Caco-2 (cell line): Measurements from ENCODE around the gene GRIN1. TPM values are rescaled to one million over a fixed set of nuclear protein-coding genes. Genes with fewer than 3 reads are reported as not detected.

Experiments
- BruUV-seq: library from RNA; stranded (reverse); fragments of 400-500 nt; replicated peaks from 2 replicates; lab custom pipeline; 2021; lab: Mats Ljungman, UMichigan
- CTCF ChIA-PET: fragments of 300-600 bp; sonication (Branson Sonifier 250); formaldehyde crosslinking; loops from one replicate; lab custom pipeline; 2022; ENCODE audit warnings: antibody characterized with exemption; lab: Charles Lee
- POLR2A ChIA-PET: fragments of 300-600 bp; sonication (Branson Sonifier 250); formaldehyde crosslinking; loops from one replicate; lab custom pipeline; 2022; ENCODE audit warnings: antibody characterized with exemption; lab: Charles Lee
- DNase-seq, 2 experiments: peaks; one replicate each; pipeline versions ENCODE4 v3.0.0 to v3.0.0-alpha.2; 2020 to 2022
- H3K27me3 ChIP-seq: replicated peaks from 2 replicates; pipeline ENCODE4 v1.6.0; 2011; ENCODE audit warnings: low read length; ENCODE audit not compliant: control insufficient read depth, insufficient read depth
- H3K36me3 ChIP-seq: 2 replicates; pipeline ENCODE4 v1.5.1; 2011; ENCODE audit warnings: low read length; ENCODE audit not compliant: control insufficient read depth, insufficient read depth
- H3K4me1 ChIP-seq: fragments of 250-450 bp; sonication (Bioruptor Pico); 2 replicates; pipeline ENCODE4 v1.5.1; 2020; ENCODE audit warnings: mild to moderate bottlenecking
- H3K4me3 ChIP-seq: 2 replicates; pipeline ENCODE4 v1.5.1; 2011; ENCODE audit warnings: low read depth, mild to moderate bottlenecking, control low read depth, low read length
- H3K9me3 ChIP-seq: fragments of 250-450 bp; sonication (Bioruptor Pico); 2 replicates; pipeline ENCODE4 v1.5.1; 2020; ENCODE audit warnings: mild to moderate bottlenecking, moderate library complexity
- H3K27ac Mint-ChIP-seq: one replicate; pipeline ENCODE4 v1.8.0; 2022; ENCODE audit warnings: mixed read lengths; ENCODE audit not compliant: unreplicated experiment
- H3K27me3 Mint-ChIP-seq: one replicate; pipeline ENCODE4 v1.8.0; 2022; ENCODE audit warnings: mixed read lengths; ENCODE audit not compliant: insufficient read depth, unreplicated experiment
- H3K36me3 Mint-ChIP-seq: one replicate; pipeline ENCODE4 v1.8.0; 2022; ENCODE audit warnings: mild to moderate bottlenecking, mixed read lengths; ENCODE audit not compliant: insufficient read depth, unreplicated experiment
- H3K4me1 Mint-ChIP-seq: one replicate; pipeline ENCODE4 v1.8.0; 2022; ENCODE audit warnings: low read depth, mixed read lengths; ENCODE audit not compliant: unreplicated experiment
- H3K4me3 Mint-ChIP-seq: one replicate; pipeline ENCODE4 v1.8.0; 2022; ENCODE audit warnings: mild to moderate bottlenecking, moderate library complexity, mixed read lengths; ENCODE audit not compliant: unreplicated experiment
- H3K9me3 Mint-ChIP-seq: one replicate; pipeline ENCODE4 v1.8.0; 2022; ENCODE audit warnings: mixed read lengths; ENCODE audit not compliant: unreplicated experiment
- intact Hi-C: fragments of 100-400 bp; cut with micrococcal nuclease; formaldehyde crosslinking; loops from one replicate; pipeline ENCODE4 v1.10.0; 2022; ENCODE audit not compliant: unreplicated experiment
- total RNA-seq: library from RNA; stranded (reverse); gene quantifications from 2 replicates; pipeline ENCODE4 v1.2.3, GENCODE V29; 2022
- TF ChIP-seq, protein P1 (sequence below), 2 experiments: fragments of 200-600 bp in 1 of 2; IDR thresholded peaks; 1 replicate in 1 of 2; 2 replicates in 1 of 2; pipeline versions ENCODE4 v1.5.1 to v1.8.0; 2011 to 2022; ENCODE audit warnings: antibody characterized with exemption in 1 of 2, control low read depth in 1 of 2, inconsistent platforms in 1 of 2, low read depth in 1 of 2, low read length in 1 of 2, mild to moderate bottlenecking in 1 of 2, moderate library complexity in 1 of 2; ENCODE audit not compliant: insufficient read depth in 1 of 2, severe bottlenecking in 1 of 2, unreplicated experiment in 1 of 2

GRIN1 gene
- total RNA-seq, 1 experiment from 2014 or later, result 3.7 TPM

DNA sequence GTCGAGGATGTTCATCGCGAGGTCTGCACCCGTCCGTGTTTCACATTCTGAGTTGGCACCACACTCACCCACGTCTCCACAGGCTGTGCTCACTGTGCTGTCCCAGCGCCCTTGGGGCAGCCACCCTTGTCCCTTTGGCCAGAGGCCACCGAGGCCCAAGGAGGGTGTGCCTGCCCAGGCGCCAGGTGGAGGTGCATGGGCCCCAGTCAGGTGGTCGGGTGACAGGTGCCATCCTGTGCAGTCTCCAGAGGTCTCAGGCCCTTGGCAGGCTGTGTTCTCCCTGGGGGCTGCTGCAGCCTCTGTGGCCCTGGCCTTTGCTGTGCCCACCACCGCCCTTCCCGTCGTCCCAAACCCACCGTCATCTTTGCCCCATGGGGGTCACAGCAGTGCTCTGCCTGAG, 39.7 kb upstream of the GRIN1 start:
- ChIA-PET CTCF (no interaction called here), POLR2A (no interaction called here)
- H3K36me3 Mint-ChIP-seq, result peaks cover 15% of the 10 kb centered on the region
- Histone ChIP-seq H3K4me3 (no peak overlapping the region), H3K9me3 (no peaks in the 10 kb centered on the region), H3K36me3 (peaks cover 24% of the 10 kb centered on the region), H3K4me1 (no peaks in the 10 kb centered on the region), H3K27me3 (no peaks in the 10 kb centered on the region)
- TF ChIP-seq, protein P1, sequence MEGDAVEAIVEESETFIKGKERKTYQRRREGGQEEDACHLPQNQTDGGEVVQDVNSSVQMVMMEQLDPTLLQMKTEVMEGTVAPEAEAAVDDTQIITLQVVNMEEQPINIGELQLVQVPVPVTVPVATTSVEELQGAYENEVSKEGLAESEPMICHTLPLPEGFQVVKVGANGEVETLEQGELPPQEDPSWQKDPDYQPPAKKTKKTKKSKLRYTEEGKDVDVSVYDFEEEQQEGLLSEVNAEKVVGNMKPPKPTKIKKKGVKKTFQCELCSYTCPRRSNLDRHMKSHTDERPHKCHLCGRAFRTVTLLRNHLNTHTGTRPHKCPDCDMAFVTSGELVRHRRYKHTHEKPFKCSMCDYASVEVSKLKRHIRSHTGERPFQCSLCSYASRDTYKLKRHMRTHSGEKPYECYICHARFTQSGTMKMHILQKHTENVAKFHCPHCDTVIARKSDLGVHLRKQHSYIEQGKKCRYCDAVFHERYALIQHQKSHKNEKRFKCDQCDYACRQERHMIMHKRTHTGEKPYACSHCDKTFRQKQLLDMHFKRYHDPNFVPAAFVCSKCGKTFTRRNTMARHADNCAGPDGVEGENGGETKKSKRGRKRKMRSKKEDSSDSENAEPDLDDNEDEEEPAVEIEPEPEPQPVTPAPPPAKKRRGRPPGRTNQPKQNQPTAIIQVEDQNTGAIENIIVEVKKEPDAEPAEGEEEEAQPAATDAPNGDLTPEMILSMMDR (IDR thresholded peaks at IDR 0.05; ENCODE audit: insufficient read depth in 1 of 2, low read depth in 1 of 2, low read length in 1 of 2, severe bottlenecking in 1 of 2, unreplicated experiment in 1 of 2), result no peak
- no peaks in the 10 kb centered on the region for H3K9me3 Mint-ChIP-seq
- intact Hi-C loops, result no loop called here
- BruUV-seq, result no TSS peak
- no peaks in the 10 kb centered on the region for H3K4me1 Mint-ChIP-seq
- H3K4me3 Mint-ChIP-seq, result no peak overlapping the region
- H3K27ac Mint-ChIP-seq, result no peak overlapping the region
- DNase-seq, result no peak
- no peaks in the 10 kb centered on the region for H3K27me3 Mint-ChIP-seq

GRCh38 chr9:137103206-137103999, 35.6 kb upstream of the GRIN1 start:
- Histone ChIP-seq H3K27me3 (no peaks in the 10 kb centered on the region), H3K36me3 (peaks cover 25% of the 10 kb centered on the region), H3K4me3 (no peak overlapping the region), H3K4me1 (no peaks in the 10 kb centered on the region), H3K9me3 (no peaks in the 10 kb centered on the region)
- no TSS peak for BruUV-seq
- no peaks in the 10 kb centered on the region for H3K4me1 Mint-ChIP-seq
- intact Hi-C loops, result no loop called here
- H3K27me3 Mint-ChIP-seq, result no peaks in the 10 kb centered on the region
- no peak overlapping the region for H3K27ac Mint-ChIP-seq
- H3K36me3 Mint-ChIP-seq, result peaks cover 7% of the 10 kb centered on the region
- TF ChIP-seq, protein P1 (IDR thresholded peaks at IDR 0.05; ENCODE audit: insufficient read depth in 1 of 2, low read depth in 1 of 2, low read length in 1 of 2, severe bottlenecking in 1 of 2, unreplicated experiment in 1 of 2), result no peak
- no peaks in the 10 kb centered on the region for H3K9me3 Mint-ChIP-seq
- DNase-seq, result no peak
- ChIA-PET CTCF (interaction anchor here (0.5 kb wide), 1 partner anchor 20 kb away, joined by 3 read pairs; no protein-coding TSS in a partner anchor), POLR2A (no interaction called here)
- no peak overlapping the region for H3K4me3 Mint-ChIP-seq

DNA sequence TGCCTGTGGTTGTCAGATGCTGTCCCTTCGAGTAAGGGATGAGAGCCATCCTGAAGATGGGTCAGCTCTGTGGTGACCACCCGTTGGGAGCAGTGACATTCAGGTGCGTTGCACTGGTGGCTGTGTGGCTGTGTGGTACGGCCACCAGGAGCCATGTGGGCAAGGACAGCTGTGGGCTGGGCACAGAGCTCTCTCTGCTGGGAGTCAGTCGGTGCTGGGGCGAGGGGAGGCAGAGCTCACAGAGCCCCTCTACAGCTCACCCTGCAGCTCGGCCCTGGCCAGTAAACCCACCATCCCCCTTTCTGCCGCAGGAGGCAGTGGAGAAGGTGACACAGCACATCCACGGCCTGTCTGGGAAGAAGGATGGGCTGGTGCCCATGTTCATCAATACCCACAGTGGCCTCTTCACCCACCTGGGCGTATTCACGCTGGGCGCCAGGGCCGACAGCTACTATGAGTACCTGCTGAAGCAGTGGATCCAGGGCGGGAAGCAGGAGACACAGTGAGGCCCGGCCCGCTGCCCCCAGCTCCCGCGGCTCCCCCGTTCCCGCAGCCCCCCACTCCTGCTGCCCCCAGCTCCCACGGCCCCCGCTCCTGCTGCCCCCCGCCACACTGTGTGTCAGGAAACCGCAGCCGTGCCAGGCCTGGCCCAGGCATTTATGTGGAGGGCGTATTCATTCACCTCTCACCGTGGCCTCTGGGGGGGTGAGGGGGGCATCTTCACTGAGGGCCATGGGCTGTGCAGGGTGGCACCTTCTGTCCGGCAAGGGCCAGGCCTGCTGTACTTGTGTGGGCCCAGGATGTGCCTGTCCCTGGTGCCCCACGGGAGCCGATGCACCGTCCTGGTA, 32.9 kb upstream of the GRIN1 start:
- ChIA-PET POLR2A (no interaction called here), CTCF (interaction anchor here (0.6 to 1.7 kb wide), 2 partner anchors 36 to 38 kb away, joined by 3 read pairs; partner anchors contain the start of gene SAPCD2)
- H3K4me1 ChIP-seq, result no peaks in the 10 kb centered on the region
- no peaks in the 10 kb centered on the region for H3K27me3 ChIP-seq
- intact Hi-C loops, result no loop called here
- DNase-seq, result no peak
- no peaks in the 10 kb centered on the region for H3K9me3 Mint-ChIP-seq
- no TSS peak for BruUV-seq
- H3K4me1 Mint-ChIP-seq, result no peaks in the 10 kb centered on the region
- H3K9me3 ChIP-seq, result no peaks in the 10 kb centered on the region
- H3K36me3 ChIP-seq, result peaks cover 24% of the 10 kb centered on the region
- no peak overlapping the region for H3K27ac Mint-ChIP-seq
- TF ChIP-seq, protein P1 (IDR thresholded peaks at IDR 0.05; ENCODE audit: insufficient read depth in 1 of 2, low read depth in 1 of 2, low read length in 1 of 2, severe bottlenecking in 1 of 2, unreplicated experiment in 1 of 2), result no peak
- no peak overlapping the region for H3K4me3 Mint-ChIP-seq
- H3K4me3 ChIP-seq, result no peak overlapping the region
- no peaks in the 10 kb centered on the region for H3K27me3 Mint-ChIP-seq
- peaks cover 18% of the 10 kb centered on the region for H3K36me3 Mint-ChIP-seq
